Activated T-cell treated with anti-CD3 and anti-CD28 coated beads, Interleukin-2, amount 50 U/mL, for 48 hours (primary cell): ENCODE measurements around the gene DPP4.

Source experiments
- DNase-seq, 2 experiments: peaks; one replicate each; pipeline ENCODE4 v3.0.0-alpha.2; 2020

DPP4 gene

DNA sequence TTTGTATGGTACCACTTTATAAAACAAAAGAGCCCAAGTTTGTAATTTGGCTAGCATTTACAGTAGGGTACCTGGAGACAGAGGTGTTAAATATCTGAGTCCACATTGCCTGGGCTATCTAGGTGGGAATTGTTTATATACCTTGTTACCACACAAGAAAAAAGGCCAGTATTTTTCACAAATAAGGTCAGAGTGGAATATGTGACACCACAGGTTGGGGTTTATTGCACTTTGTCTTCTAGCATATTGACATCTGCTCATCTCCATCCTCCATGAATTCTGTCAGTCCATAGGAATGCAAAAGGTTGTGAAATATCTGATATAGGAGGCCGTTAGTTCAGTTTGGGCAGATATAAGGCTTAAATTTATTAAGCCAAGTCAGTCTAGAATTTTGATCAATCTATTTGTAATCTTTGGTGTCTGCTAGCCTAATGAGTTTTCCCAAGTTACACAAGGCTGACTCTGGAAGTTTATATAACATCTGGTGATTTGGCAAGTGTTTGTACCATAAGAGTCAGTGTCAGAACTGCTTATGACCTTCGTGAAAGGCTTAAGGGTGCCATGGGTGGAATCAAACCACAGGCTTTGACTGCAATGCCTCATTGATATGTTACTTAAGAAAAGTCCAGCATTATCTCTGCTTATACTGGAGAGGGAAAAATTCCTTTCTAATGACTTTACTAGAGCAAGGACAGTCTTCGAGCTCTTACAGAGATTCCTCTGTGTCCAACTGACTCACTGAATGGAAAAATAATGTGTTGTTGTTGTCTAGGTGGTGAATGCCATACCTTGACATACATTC lies 11.3 kb upstream of the DPP4 start:
- no peak for DNase-seq

DNA sequence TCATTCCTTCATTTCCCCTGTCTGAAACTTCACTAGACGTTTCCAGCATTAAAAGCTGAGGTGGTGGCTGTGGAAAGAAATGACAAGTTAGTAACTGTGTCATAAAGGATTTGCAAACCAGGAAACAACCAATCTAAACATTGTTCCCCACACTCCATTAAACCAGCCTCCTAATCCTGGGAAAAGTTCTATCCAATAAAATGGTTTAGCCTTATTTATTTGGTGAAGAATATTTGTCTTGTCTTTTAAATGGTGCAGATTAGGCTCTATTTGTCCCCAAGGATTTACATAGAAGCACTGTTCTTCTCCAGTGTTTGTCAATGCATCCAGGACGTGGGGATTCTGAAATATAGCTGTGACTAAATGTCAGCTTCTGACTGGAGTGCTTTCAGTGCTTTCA lies 10.5 kb upstream of the DPP4 start:
- no peak for DNase-seq

DNA sequence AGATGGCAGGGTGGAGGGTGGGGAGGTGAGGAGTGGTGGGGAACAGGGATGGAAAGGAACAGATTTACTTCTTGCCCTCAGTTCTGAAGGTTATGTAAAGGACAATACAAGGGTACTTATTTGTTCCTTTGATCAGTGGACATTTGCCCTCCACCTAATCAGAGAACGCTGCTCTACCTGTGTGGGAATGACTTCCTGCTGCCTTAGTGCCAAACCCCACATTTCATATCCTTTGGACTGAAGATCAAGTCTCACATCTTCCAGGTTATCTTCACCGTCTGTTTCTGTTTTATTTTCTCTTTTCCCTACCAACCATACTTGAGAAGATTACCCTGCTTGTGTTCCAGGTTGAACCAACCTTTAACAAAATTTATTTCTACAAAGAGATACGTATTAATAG lies 8.7 kb upstream of the DPP4 start:
- DNase-seq, result no peak

DNA sequence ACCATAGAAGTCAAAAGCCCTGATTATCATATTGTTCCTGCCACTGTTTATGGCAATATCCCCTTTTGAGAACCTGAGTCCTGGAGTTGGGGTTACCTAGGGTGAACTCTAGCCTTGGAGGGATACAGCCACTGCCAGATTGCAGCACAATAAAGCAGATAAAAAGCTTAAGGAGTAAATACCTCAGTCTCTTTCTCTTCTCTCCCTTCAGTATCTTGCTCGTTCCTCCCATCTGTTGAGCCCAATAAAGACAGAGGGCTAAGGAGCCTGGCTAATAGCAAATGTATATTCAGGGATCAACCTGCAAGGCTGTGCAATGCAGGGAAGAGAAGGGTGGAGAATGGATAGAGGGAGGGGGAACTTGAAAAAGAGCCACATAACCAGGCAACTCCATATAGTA lies 8.0 kb upstream of the DPP4 start:
- no peak for DNase-seq

DNA sequence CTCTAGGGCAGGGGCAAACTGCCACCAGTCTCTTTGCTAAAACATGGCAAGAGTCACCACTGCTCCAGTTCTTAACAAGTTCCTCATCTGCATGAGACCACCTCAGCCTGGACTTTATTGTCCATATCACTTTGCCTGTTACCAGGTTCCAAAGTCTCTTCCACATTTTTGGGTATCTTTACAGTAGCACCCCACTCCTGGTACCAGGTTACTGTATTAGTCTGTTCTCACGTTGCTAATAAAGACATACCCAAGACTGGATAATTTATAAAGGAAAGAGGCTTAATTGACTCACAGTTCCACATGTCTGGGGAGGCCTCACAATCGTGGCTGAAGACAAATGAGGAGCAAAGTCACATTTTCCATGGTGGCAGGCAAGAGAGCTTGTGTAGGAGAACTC lies 5.5 kb upstream of the DPP4 start:
- DNase-seq, result no peak

DNA sequence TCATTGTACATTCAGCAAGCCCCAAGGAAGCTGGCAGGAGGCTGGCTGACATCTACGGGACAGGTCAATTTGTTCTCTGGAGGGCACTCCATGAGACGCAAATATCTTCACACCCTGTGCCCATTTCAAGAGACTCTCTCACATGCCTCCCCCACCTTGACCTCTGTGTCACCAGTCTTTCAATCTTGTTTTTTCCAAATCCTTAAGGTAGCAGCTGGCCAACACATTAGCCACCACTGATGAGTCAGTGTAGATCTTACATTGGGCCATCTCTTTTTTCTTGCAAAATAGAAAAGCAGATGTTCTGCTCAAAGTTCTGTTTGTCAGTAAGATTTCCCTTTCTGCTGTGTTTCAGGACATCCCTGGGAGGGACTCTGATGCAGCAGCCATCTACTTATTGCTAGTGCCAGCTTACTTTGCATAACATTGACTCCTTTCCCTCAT lies 1.7 kb upstream of the DPP4 start:
- no peak for DNase-seq

DNA sequence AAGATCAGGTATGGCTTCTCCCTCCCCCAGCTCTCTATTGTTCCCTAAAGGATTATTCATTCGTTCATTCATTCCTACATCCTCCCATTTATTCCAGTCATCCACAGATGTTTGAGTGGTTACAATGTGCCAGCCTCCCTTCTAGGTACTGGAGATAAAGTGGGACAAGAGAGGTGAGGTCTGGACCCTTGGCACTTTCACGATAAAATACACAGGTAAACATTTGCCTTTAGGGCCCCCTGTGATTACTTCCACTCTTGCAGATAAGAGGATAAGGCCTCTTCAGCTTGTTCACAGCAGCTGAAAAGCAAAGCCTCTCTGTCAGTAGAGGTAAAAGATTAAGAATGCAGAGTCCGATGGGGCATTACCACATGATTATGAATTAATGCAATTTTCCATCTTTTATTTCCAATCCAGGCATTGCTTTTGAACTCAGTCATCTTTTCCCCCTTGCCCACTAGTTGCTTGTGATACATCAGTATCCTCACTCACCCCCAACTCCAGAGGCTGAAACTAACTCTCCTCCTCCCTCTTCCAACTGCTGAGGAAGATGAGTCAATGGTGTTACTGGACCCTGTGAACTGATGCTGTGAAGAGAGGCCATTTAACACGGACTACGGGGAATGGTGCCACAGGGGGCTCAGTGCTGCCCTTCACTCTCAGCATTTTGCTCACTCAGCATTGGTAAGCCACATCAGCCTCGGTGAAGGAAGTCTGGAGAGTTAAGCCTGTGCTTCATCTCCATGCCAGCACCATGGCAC lies 1.1 kb upstream of the DPP4 start:
- DNase-seq, result no peak

DNA sequence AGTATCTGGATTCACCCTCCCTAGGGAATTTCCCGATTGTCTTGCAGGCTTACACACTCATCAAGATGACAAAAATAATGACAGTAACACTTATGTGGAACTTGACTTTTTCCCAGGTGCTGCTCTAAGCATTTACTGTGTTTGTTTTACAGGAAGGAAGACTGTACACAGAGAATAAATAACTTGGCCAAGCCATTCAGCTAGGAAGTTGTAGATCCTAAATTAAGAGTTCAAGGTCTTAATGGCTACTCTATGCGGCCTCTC lies 549 bp upstream of the DPP4 start:
- DNase-seq, result no peak

DNA sequence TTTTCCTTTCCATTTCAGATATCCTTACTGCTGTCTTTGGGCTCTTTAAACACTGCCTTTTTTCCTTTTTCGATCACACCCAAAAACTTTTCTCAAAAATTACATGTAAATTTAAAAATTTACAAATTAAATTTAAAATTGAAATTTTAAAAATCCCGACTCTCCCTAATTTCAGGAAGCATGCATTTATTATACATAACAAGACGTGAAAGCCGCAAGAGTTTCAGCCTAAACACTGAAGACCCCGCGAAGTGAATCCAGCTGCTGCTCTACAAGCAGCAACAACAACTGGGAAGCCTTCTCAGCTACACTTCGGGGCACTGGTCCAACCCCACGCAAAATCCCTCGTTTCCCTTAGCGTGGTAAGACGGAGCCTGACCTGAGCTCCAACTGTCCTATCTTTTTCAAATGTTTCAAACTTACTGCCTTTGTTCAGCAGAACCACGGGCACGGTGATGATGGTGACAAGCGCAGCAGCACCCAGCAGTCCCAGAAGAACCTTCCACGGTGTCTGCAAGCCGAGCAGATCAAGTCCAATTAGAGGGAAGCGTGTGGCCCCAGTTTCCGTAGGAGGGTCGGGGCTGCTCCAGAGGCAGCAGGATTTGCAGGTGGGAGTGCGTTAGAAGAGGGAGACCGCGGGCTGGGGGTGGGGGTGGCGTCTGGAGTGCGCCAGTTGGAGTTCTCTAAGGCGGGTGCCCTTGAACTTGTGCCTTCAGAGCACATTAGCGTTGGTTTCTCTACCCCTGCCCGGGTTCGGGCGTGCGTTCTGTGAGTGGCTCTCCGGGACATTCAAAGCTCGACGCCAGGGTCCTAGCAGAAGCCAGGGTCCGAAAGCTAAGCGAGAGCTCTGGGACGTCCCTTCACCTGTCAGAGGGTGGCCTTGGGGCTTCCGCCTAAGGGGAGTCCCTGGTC lies 783 bp downstream of the DPP4 start:
- DNase-seq, result peak in 1 of 2 experiments; percentile 54

DNA sequence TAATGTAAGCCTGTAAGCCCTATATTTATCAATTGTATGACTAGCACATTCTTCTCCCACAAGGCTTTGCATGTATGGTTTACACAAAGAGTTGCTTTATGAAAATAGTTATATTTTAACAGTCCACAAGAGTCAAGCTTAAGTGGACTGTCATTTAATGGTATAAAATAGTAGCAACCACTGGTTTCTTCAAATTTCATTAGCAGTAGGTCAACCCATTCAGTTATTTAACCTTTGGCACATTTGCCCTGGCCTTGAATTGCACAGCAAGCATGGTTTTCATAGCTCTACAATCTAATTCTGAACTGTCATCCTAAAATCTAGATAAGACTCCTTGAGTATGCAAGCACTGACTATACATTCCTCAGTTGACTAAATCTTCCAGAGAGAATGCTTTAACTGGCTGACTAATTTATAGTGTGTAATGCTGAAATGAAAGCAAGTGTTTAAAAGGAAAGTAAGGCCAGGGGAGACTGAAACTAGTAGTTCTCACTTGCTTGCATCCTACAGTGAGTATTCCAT lies 1.8 kb downstream of the DPP4 start:
- DNase-seq, result no peak

DNA sequence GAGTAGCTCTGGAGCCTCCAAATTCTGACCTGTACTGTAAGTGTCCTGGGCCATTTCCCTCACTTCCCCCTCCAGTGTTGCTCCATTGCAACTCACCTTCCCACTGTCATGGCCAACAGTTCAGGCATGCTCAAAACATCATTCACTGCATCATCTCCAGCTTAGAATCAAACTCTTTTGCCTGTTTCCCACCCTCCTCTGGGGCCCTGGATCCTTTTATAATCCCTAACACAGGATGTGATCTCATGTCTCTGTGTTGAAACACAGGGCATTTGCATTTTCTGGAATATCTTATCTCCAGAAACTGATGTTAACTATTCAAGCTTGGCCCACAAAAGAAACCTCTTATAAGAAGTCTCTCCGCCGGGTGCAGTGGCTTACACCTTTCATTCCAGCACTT lies 3.0 kb downstream of the DPP4 start:
- DNase-seq, result no peak

DNA sequence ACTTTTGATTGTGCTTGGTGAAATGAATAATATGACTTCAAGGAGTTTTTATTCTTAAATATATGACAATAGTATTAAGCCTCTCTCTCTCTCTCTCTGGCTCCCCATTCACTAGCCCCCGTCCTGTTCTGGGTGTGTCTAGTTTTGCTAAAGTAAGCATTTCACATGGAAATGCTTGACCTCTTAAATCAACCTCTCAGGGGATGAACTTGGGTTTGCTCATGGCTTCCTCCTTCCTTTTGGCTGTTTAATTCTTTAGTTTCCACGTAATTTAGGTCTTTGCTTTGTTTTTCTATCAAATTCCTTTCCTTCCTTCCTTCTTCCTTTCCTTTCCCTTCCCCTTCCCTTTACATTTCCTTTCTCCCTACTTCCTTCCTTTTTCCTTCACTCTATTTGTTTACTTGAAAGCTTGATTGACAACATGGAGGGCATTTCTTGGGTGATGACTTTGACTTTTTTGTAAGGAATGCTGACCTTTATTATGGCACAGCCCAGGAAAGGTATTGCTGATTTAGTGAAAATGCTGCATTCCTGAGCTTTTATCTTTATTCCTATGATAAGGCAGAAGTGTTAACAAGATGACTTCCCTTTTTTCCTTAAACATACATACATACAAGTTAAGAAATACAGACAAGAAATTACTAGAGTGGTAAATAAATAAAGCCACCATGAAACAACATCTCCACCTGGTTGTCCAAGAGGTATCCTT lies 3.6 kb downstream of the DPP4 start:
- no peak for DNase-seq

DNA sequence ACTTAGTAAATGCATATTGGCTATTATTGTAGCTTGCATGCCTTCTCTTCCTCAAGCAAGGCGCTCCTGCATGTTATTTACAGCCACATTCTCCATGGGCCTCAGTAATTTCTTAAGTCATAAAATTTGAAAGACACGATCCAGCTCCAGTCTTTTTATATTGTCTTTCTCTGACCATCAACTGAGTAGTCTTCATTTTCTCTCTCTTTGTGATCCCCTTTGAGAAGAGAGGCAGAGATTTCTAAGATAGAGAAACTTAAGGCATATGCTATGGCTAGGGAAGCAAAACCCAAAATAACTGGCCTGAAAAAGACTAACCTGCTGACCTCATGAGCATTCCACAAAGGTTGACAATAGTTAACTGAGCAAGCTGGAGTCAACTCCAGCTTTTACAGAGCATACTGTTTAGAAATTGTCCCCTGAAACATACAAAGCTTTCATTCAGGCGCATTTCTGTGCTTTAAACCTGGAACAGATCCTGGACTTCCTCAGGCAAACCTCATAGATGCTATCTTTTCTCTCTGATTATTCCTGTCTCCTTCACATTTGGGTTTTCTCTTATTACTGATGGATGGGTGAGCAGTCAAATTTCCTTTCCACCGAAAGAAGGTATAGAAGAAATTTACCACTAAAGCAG lies 4.6 kb downstream of the DPP4 start:
- no peak for DNase-seq

DNA sequence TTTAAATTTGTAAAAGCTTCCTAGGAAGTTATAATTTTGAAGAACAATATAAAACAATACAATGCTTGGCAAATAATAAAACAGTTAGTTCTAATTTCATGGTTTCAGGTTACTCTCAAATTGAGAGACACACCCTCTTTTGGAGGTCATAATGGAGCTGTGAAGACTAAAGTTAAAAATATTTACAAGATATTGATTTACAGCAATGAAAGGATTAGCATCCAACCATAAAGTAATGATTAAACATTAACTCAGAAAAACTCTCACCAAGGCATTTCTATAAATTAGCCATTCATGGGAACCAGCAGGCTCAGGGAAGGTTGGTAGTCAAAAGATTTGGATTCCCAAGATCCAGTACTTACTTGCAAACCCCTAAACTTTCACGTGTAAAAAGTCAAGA lies 6.4 kb downstream of the DPP4 start:
- no peak for DNase-seq

DNA sequence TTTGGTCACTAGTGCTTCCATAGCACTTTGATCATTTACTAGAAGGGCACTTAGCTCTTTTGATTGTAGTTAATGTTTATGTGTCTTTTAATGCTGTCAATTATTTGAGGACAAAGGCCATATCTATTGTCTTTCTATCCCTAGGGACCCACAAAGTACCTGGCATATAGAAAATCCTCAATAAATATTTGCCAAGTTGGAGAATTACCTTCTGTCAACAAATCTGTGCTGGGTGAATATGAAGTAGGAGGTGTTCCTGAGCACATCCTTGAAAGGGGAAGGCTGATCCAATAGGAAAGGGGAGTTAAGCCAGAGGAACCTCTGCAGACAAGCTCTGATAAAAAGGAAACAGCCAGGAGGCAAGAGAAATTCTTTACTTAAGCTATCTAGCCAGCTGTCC lies 8.2 kb downstream of the DPP4 start:
- DNase-seq, result no peak

DNA sequence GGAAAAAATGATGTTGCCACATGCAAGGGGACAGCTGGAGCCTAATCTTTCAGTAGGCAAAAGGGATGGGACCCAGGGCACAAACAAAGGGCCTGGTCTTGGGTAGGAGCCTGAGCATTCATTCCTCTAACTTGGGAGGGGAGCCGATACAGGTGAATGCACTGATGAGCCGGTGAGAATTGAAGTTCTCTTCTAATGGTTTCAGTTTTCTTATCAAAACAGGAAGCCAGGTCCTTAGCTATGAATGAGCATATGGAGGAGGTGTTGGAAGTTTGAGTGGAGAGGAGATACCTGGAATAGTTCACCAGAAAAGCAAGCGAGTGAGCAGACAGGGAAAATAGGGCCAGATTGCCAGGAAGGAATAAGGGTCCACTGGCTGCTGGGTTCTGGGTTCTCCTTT lies 10.1 kb downstream of the DPP4 start:
- DNase-seq, result no peak

DNA sequence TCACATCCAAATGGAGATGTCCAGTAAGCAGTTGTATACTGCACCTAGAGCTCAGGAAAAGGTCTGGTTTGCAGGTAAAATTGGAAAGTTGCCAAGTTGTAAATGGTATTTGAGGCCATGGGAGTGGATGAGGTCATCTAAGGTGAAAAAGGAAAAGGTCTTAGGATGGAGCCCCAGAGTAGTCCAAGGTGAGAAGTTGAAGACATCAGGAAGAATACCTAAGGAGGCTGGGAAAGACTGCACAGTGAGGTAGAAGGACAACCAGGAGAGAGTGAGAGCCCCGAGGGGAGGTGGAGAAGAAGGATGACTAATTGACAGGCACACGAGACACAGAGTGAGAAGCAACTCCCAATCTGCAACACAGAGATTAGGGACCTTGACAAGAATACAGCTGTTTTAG lies 10.7 kb downstream of the DPP4 start:
- DNase-seq, result no peak

DNA sequence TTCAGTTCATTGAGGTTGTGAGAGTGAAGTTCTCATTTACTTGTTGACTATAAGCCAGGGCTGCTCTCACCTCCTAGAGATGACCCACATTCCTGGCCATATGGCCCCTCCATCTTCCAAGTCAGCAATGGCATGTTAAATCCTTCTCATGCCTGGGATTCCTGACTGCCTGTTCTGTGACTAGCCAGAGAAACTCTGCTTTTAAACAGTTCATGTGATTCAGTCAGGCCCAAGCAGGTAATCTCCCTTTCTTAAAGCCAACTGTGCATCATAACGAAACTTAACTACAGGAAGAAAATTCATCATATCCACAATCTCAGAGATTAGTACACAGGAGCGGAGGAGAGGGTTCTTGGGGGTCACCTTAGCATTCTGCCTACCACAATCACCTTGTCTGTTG lies 11.5 kb downstream of the DPP4 start:
- DNase-seq, result no peak

DNA sequence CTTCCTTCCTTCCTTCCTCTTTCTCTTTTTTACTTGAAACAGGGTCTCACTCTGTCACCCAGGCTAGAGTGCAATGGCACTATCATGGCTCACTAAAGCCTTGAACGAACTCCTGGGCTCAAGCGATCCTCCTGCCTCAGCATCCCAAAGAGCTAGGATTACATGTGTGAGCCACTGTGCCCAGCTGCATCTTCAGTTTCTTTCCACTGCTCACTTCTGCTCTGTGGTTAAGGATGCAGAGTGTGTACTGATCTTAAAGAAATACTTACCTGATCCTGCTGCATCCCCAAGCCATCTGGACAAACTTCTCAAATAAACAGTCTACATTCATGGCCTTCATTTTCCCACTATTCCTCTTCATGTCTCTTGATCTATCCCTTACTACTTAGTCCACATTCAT lies 13.0 kb downstream of the DPP4 start:
- no peak for DNase-seq

DNA sequence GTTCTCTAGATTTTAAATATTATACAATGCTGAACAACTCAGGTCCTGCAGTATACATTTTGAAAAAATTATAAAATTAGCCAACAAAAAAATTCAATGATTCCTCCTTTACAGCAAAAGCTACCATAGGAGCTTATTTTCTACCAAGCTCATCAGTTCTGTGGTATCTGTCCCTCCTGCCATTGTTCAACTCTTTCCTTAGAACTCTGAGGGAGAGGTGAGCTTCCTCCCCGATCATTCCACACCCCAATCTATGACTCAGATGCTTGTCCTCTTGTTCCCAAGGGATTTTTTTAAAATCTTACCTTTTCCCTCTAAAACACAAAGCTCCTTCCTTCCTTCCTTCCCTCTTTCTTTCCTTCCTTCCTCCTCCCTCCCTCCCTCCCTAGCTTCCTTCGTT lies 13.5 kb downstream of the DPP4 start:
- DNase-seq, result no peak

DNA sequence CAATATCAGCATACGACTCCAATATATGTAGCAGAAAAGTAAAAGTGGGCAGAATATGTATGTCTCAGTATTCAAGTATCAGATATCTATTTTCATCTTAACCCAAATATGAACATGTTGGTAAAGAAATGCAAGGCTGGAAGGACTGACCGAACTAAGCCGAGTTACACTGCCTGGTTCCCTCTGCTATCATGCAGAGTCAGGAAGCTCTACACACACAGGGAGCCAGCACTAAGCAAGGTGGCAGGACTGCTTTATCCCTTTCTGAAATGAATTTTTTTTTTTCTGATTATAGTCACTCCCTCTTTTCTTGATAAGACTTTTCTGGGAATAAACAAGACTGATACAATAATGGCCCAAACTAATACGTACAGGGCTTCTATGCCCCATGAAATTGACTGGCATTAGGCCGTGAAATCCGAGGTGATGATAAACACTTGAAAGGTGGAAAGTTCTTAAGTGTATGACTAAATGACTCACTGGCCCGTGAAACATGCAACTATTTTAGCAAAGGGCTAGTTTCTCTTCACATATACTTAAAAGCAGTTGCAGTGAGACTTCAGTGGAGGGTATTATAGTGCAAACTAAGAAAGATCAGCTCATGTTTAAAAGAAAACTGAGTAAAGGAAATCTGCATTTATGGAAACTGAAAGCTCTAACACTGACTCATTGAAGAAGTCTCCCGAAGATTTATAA lies 14.9 kb downstream of the DPP4 start:
- DNase-seq, result no peak

DNA sequence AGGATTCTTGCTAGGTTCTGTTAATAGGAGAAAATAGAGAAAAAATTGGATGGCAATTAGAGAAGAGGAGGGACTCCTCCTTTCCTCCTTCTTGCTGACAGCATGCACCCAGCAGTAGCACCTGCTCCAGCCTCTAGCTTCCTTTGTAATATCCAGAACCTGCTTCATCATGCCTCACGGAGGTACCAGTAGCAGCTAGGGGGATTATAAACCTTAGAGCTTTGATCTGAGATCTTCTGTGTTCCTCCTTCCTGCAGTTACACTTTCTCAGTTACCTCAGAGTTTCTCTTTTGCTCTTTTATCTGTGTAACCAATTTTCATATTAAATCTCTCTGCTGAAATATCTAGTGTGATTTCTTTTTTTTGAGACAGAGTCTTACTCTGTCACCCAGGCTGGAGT lies 16.6 kb downstream of the DPP4 start:
- DNase-seq, result no peak
